Stimulated activated CD4-positive, alpha-beta T cell treated with anti-CD3 and anti-CD28 coated beads, Interleukin-15, amount 100 ng/mL, for 24 hours (primary cell): ENCODE results near the gene DYSF.
"Not testable (repeated sequence)": the region's sequence is repeated elsewhere in the genome, so short reads cannot be mapped to it uniquely, and the experiment has no call there.

Experiments
- DNase-seq: peaks from one replicate; pipeline ENCODE4 v3.0.0-alpha.2; 2020

The DYSF gene

GRCh38 chr2:71453404-71454220 is at the start of gene DYSF:
TSS of gene DYSF (plus strand) at chr2:71453561.
- peak; percentile 19 for DNase-seq

DNA sequence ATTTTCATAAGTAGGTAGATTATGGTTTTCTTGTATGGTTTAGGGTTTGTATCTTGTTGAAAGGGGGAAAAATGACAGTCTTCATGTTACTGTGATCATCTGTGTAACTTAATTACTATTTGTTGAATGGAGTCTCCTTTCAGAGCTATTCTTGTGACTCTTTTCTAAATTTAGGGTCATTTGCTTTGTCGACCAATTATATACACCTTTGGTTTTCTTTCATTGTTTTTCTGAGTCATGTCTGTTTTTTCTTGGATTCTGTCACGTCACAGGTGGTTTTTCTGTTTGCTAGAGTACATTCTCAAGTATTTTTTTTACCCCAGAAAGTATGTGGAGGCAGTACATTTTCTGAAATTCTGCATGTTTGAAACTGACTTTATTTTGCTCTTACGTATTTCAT is 43.8 kb upstream of the DYSF start:
- DNase-seq: no peak

GRCh38 chr2:71410696-71411095 is 42.7 kb upstream of the DYSF start:
- DNase-seq: no peak

DNA sequence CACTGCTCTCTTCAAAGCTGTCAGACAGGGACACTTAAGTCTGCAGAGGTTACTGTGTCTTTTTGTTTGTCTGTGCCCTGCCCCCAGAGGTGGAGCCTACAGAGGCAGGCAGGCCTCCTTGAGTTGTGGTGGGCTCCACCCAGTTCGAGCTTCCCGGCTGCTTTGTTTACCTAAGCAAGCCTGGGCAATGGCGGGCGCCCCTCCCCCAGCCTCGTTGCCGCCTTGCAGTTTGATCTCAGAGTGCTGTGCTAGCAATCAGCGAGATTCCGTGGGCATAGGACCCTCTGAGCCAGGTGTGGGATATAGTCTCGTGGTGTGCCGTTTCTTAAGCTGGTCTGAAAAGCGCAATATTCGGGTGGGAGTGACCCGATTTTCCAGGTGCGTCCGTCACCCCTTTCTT is 36.5 kb upstream of the DYSF start:
- peak; percentile 14 for DNase-seq

- no peak for DNase-seq
Measured at GRCh38 chr2:71417300-71418202, 35.8 kb upstream of the DYSF start.

GRCh38 chr2:71419145-71419544 is 34.2 kb upstream of the DYSF start:
- no peak for DNase-seq

DNA sequence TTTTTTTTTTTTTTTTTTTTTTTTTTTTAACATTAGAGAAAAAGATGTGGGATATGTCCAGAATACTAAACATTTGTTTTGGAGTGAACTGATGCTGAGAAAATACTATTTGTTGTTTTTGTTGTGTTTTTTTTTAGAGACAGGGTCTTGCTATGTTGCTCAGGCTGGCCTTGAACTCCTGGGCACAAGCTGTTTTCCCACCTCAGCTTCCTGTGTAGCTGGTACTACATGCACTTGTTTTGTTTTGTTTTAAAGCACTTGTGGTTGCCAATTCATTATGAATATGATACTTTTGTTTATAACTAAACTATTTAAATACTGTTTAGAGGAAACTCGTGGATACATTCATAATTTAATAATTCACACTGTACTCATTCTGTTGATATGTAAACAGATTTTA is 33.4 kb upstream of the DYSF start:
- no peak for DNase-seq

GRCh38 chr2:71422786-71423185 is 30.6 kb upstream of the DYSF start:
- DNase-seq: no peak

DNA sequence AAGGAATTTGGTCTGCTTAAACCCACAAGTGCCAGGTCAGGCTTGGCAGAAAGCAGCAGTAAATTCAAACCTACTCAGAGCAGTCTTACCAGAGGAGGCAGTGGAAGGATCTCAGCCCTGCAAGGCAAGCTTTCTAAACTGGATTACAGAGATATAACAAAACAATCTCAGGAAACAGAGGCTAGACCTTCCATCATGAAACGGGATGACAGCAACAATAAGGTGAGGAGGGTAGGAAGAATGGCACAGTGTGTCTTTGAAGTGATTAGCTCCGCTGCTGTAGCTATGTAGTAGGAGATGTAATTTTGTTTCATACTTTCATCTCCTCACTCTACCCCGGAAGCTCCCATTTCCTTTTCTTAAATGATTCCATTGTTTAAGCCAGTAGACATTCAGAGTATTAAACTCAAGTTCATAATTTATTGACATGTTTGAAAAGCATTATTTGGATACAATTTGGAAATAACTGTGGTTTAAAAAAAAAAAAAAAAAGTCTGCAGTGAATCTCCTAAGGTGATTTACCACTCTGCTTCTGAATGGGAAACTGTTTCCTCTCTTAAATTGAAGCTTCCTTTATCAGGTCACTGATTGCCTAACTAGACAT is 29.4 kb upstream of the DYSF start:
- DNase-seq: no peak

DNA sequence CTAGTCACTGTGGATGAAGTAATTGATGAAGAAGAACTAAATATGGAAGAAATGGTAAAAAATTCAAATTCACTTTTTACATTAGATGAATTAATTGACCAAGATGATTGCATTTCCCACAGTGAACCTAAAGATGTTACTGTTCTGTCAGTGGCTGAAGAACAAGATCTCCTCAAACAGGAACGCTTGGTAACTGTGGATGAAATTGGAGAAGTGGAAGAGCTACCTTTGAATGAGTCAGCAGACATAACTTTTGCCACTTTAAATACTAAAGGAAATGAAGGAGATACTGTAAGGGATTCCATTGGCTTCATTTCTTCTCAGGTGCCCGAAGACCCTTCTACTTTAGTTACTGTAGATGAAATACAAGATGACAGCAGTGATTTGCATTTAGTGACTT is 26.6 kb upstream of the DYSF start:
- DNase-seq: no peak

DNA sequence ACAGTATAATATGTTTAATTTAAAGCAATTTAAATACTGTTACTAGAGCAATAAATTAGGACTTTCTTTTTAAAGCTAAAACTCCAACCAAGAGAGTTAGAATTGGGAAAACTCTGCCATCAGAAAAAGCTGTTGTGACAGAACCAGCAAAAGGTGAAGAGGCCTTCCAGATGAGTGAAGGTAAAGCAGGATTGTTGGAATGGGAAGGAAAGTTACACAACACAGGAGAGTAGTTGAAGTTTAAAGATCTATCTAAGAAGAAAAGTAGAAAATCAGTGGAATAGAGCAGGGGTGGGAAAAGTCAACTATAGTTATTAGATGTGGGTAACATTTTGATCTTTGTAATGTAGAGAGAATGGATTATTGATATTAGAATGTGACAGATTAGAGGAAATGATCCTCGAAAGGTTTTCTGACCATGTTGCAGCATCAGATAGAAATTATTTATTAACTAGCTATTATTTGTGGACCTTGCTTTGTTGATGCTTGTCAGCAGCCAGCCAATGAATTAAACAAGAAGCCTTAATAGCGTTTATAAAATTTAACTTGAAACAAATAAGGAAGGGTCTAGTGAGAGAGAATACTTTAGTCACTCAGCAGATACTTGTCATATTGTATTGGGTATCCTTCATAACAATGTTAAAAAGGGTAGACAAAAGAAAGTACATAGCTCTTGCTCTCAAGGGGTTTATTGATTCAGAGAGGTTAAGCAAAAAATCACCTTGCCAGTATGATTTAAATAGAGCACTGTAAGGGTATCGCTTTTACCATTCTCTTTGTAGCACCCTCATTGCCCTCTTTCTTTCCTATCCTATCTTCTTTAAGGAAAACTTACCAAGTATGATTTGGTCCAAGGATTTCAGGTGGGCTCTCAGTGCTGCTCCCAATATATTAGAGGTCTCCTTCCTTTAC is 24.6 kb upstream of the DYSF start:
- no peak for DNase-seq

- not testable (repeated sequence) for DNase-seq
Measured at GRCh38 chr2:71445142-71445541, 8.2 kb upstream of the DYSF start.

- no peak for DNase-seq
Measured at GRCh38 chr2:71446505-71446904, 6.9 kb upstream of the DYSF start.

- DNase-seq: no peak
Measured at GRCh38 chr2:71449343-71449742, 4.0 kb upstream of the DYSF start.

GRCh38 chr2:71451705-71452104 is 1.7 kb upstream of the DYSF start:
- no peak for DNase-seq

- DNase-seq: peak; percentile 36
Measured at GRCh38 chr2:71452565-71452964, 796 bp upstream of the DYSF start.

DNA sequence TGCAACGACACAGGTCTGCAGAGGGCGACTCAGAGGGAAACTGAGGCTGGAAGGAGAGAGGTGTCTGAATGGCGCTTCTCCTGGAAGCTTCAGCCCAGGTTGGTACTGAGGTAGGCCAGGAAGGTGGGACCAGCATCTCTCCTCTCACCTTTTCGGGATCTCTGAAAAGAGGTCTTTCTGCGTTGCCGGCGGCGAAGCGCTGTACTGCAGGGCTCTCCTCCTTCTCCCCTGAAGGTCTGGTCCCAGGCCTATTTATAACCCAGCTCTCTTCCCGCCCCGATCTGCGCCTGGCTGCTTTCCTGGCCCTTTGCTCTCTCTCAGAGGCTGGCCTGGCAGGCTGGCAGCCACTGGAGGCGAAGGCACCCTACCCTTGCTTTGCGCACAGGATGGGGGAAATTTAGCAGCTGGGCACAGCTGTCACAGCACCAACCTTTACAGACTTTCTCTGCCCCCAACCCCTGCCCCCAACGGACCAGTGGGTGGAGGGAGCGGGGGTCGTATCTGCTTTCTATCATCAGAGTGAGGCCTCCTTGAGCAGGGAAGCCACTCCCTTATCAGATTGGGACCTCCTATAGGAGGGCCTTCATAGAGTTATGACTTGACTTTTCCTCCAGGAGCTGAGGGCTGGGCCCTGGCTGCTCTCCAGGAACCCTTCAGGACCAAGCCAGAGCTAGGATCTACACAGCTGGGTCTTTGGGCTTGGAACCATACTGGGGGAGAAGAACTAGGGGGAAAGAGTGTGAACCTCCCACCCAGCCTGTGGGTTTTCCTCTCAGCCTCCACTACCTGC is 1.1 kb downstream of the DYSF start:
- DNase-seq: no peak

- no peak for DNase-seq
Measured at GRCh38 chr2:71455011-71455740, 1.8 kb downstream of the DYSF start.

DNA sequence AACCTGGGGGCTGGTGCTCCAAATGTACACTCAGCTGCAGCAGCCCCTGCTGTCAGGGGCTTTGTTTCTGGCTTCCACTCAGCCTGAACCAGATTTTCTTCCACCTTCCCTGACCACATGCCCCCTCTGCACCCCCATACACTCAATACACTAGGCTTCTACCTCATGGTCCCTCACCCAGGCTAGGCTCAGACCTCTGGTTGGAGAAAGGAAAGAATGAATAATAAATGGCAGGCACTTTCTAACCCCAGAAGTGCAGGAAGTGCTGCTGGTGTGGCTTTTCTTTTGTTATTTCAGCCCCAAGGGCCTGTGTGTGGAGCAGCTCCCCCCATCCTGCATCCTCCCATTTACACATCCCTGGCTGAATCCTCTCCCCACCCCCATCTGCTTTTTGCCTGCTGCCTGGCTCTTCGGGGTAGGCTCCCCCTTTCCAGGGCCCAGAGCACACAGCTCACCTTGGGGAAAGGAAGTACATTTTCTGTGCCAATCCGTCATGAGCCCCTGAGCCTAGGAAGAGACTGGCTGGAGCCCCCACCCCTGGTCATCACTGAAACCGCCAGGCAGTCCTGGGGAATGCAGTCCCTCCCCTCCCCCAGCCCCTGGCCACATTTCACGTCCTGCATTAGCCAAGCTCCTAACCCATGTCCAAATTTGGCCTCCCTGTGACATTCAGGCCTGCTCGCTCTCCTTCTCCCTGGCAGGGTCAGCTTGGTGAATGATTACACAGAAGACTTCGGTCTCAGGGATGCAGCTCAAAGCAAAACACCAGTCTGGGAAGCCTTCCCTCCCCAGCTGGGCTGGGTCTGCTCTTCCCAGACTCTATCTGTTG is 2.6 kb downstream of the DYSF start:
- no peak for DNase-seq

DNA sequence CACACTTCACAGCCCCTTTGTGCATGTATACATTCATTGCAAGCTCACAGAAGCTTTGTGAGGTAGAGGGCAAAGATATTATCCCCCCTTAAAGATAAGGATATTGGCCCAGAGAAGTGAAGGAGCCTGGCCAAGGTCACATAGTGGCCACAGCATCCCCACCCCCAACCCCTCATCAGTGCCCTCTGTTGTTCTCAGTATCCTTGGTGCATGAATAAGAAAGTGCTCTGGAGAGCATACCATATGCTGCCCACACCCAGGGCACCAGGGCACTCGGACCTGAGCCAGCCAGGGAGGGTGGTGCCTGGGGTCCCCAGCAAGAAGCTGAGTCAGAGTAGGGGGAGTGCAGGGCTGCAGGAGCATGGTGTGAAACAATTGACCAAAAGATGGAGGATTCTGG is 3.3 kb downstream of the DYSF start:
- no peak for DNase-seq
